Hepatocyte (in vitro differentiated cells): ENCODE measurements around the gene BCAS3. TPM values are rescaled to one million over a fixed set of nuclear protein-coding genes. Genes with fewer than 3 reads are reported as not detected.

Experiments
- DNase-seq: peaks from one replicate; pipeline ENCODE4 v3.0.0-alpha.2; 2016; ENCODE audit warnings: low spot score
- H2AFZ ChIP-seq: fragments of 200-600 bp; sonication (generic); 2 replicates; pipeline ENCODE4 v1.6.0; 2016; ENCODE audit warnings: antibody characterized with exemption, mild to moderate bottlenecking
- H3K27ac ChIP-seq: fragments of 200-600 bp; sonication (generic); 2 replicates; pipeline ENCODE4 v1.5.1; 2016; ENCODE audit warnings: mild to moderate bottlenecking
- H3K27me3 ChIP-seq: fragments of 200-600 bp; sonication (generic); 2 replicates; pipeline ENCODE4 v1.6.1; 2016
- H3K36me3 ChIP-seq: fragments of 200-600 bp; sonication (generic); replicated peaks from 2 replicates; pipeline ENCODE4 v1.5.1; 2016; ENCODE audit warnings: low read depth; ENCODE audit not compliant: insufficient read depth
- H3K4me1 ChIP-seq: fragments of 200-600 bp; sonication (generic); 2 replicates; pipeline ENCODE4 v1.5.1; 2016; ENCODE audit warnings: mild to moderate bottlenecking, moderate library complexity; ENCODE audit not compliant: insufficient read depth
- H3K4me2 ChIP-seq: fragments of 200-600 bp; sonication (generic); 2 replicates; pipeline ENCODE4 v1.6.0; 2016
- H3K4me3 ChIP-seq: fragments of 200-600 bp; sonication (generic); 2 replicates; pipeline ENCODE4 v1.5.1; 2016; ENCODE audit warnings: mild to moderate bottlenecking
- H3K79me2 ChIP-seq: fragments of 200-600 bp; sonication (generic); 2 replicates; pipeline ENCODE4 v1.6.0; 2017; ENCODE audit warnings: mild to moderate bottlenecking
- H3K9me2 ChIP-seq: fragments of 200-600 bp; sonication (generic); replicated peaks from 2 replicates; pipeline ENCODE4 v1.6.0; 2017; ENCODE audit warnings: mild to moderate bottlenecking; ENCODE audit not compliant: insufficient read depth
- H3K9me3 ChIP-seq: fragments of 200-600 bp; sonication (generic); 2 replicates; pipeline ENCODE4 v1.5.1; 2016; ENCODE audit warnings: low read depth, mild to moderate bottlenecking
- H4K20me1 ChIP-seq: fragments of 200-600 bp; sonication (generic); 2 replicates; pipeline ENCODE4 v1.6.0; 2016; ENCODE audit warnings: mild to moderate bottlenecking; ENCODE audit not compliant: insufficient read depth, poor library complexity, severe bottlenecking
- CTCF ChIP-seq: fragments of 200-600 bp; sonication (generic); IDR thresholded peaks from 2 replicates; pipeline ENCODE4 v1.5.1; 2016; ENCODE audit warnings: antibody characterized with exemption, mild to moderate bottlenecking; ENCODE audit not compliant: poor library complexity
- EZH2 ChIP-seq: fragments of 200-600 bp; sonication (generic); IDR thresholded peaks from 2 replicates; pipeline ENCODE4 v1.6.1; 2016; ENCODE audit warnings: antibody characterized with exemption, mild to moderate bottlenecking, borderline replicate concordance
- EZH2phosphoT487 ChIP-seq: fragments of 200-600 bp; sonication (generic); IDR thresholded peaks from one replicate; pipeline ENCODE4 v1.6.1; 2018; ENCODE audit warnings: antibody characterized with exemption, mild to moderate bottlenecking, low read depth, moderate library complexity; ENCODE audit not compliant: unreplicated experiment, severe bottlenecking
- WGBS: methylation state at CpG from one replicate; pipeline ENCODE4 v1.1.6; 2016; ENCODE audit warnings: low lambda C conversion rate; ENCODE audit errors: missing lambda C conversion rate; 5-methylcytosine and 5-hydroxymethylcytosine counted together
- polyA plus RNA-seq: library from polyadenylated mRNA; unstranded; fragments of >200 nt; fragmentation: Nextera tagmentation; extraction: Ambion mirVana; gene quantifications from 2 replicates; pipeline ENCODE4 v1.2.1, GENCODE V29; 2016
- total RNA-seq: library from RNA; depleted of rRNA; stranded (reverse); fragments of >200 nt; gene quantifications from 2 replicates; pipeline ENCODE4 v1.2.3, GENCODE V29; 2014

Gene BCAS3
- total and polyA plus RNA-seq, 2 experiments from 2014 or later = 16.5 to 58.8 TPM

DNA sequence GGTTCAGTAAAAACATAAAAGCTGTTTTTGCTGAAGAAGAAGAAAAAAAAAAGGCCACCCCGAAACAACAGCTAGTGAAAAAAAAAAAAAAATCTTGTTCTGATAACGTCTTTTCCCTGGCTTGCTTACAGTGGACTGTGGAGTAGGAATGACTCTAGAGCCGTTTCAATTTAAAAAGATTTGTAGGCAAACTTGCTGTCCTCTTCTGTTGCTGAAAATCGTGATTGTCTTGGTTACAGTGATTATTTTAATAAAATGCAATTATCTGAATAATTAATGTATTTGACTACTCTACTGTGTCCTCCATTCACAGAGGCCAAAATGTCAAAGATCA lies 531.4 kb downstream of the BCAS3 start:
- Histone ChIP-seq H3K4me2 (peak overlapping the region; percentile 76), H2AFZ (peak overlapping the region; percentile 23), H3K27me3 (no peaks in the 10 kb centered on the region), H3K79me2 (no peaks in the 10 kb centered on the region), H3K9me2 (no peaks in the 10 kb centered on the region), H4K20me1 (no peaks in the 10 kb centered on the region), H3K36me3 (no peaks in the 10 kb centered on the region), H3K4me3 (no peak overlapping the region), H3K4me1 (peaks cover 37% of the 10 kb centered on the region), H3K27ac (peak overlapping the region; percentile 81), H3K9me3 (no peaks in the 10 kb centered on the region)
- TF ChIP-seq CTCF (no peak), EZH2phosphoT487 (no peak), EZH2 (no peak)
- no peak for DNase-seq
- 44% methylated on average over 4 of the region's 4 CpGs for WGBS

GRCh38 chr17:61209525-61209924 lies 531.9 kb downstream of the BCAS3 start:
- H3K9me3 ChIP-seq = no peaks in the 10 kb centered on the region
- H4K20me1 ChIP-seq = no peaks in the 10 kb centered on the region
- DNase-seq = no peak
- H3K9me2 ChIP-seq = no peaks in the 10 kb centered on the region
- no peak overlapping the region for H3K4me3 ChIP-seq
- no peaks in the 10 kb centered on the region for H3K27me3 ChIP-seq
- peaks cover 37% of the 10 kb centered on the region for H3K4me1 ChIP-seq
- H2AFZ ChIP-seq = no peak overlapping the region
- TF ChIP-seq EZH2phosphoT487 (no peak), EZH2 (no peak), CTCF (no peak)
- peak overlapping the region; percentile 81 for H3K27ac ChIP-seq
- peak overlapping the region; percentile 76 for H3K4me2 ChIP-seq
- H3K36me3 ChIP-seq = no peaks in the 10 kb centered on the region
- no peaks in the 10 kb centered on the region for H3K79me2 ChIP-seq
- 56% methylated on average over 6 of the region's 6 CpGs for WGBS

DNA sequence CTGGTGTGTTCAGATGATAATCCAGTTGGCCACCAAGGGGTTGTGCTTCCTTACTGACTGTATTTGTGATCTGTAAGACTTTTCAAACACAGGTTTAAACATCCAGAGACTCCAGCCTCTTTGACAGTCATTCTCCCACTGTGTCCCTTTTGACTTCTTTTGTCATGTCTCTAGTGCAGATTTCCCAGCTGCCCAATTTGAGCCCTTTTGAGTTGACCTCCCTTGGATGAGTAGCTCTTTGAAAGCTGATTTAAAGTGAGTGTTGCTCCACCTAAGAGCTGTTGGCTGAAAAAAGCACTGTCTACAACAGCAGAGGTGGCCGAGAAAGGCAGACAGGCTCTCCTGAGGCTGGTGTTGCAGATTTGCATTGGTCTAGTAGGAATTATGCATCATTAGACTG lies 533.6 kb downstream of the BCAS3 start:
- Histone ChIP-seq H3K9me3 (no peaks in the 10 kb centered on the region), H3K9me2 (no peaks in the 10 kb centered on the region), H3K4me2 (no peak overlapping the region), H3K27me3 (no peaks in the 10 kb centered on the region), H3K4me3 (no peak overlapping the region), H3K36me3 (no peaks in the 10 kb centered on the region), H3K79me2 (no peaks in the 10 kb centered on the region), H3K27ac (no peak overlapping the region), H2AFZ (no peak overlapping the region), H3K4me1 (peaks cover 29% of the 10 kb centered on the region), H4K20me1 (no peaks in the 10 kb centered on the region)
- 100% methylated on average over 1 of the region's 1 CpG for WGBS
- DNase-seq = no peak
- no peak for TF ChIP-seq EZH2phosphoT487
- TF ChIP-seq CTCF = no peak
- TF ChIP-seq EZH2 = no peak

DNA sequence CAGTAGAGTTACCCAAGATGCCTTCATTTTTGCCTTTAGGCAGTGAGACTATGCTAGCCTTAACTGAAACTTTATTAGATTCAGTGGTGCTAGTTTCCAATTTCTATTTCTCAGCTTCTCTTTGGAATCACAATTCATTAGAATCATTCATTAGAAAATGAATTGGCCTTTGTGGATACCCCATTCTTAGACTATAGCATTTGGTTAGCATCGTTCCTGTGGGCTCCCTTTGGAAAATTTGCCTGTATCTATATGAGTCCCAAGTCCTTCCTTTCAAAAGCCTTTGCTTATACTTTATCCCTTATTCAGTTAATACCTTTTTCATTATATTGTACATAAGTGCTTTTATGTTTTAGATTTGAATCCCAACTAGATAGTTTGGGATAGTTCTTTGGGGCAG lies 535.0 kb downstream of the BCAS3 start:
- Histone ChIP-seq H4K20me1 (no peaks in the 10 kb centered on the region), H3K27ac (no peak overlapping the region), H3K27me3 (no peaks in the 10 kb centered on the region), H3K36me3 (no peaks in the 10 kb centered on the region), H3K4me1 (peaks cover 27% of the 10 kb centered on the region), H3K4me3 (no peak overlapping the region), H3K9me2 (no peaks in the 10 kb centered on the region), H3K4me2 (no peak overlapping the region), H3K9me3 (no peaks in the 10 kb centered on the region), H2AFZ (no peak overlapping the region), H3K79me2 (no peaks in the 10 kb centered on the region)
- no peak for DNase-seq
- 95% methylated on average over 1 of the region's 1 CpG for WGBS
- TF ChIP-seq EZH2 = no peak
- no peak for TF ChIP-seq CTCF
